NCI-H2107 treated with DMSO at 0.1 percent for 48 hours (cell line): ENCODE results near the gene CNTNAP1.
"Not testable (repeated sequence)": the region's sequence is repeated elsewhere in the genome, so short reads cannot be mapped to it uniquely, and the experiment has no call there.

Experiments
- DNase-seq: peaks from one replicate; lab custom pipeline; 2025; ENCODE audit not compliant: unreplicated experiment; lab: John Stamatoyannopoulos, UW

Gene CNTNAP1

GRCh38 chr17:42681976-42682721 is at the start of gene CNTNAP1:
TSS of gene CNTNAP1 (plus strand) at chr17:42682531. CDS start at chr17:42682830, 299 bp downstream.
- DNase-seq = peak; percentile 30

GRCh38 chr17:42632949-42633444 is 49.3 kb upstream of the CNTNAP1 start:
- DNase-seq = no peak

GRCh38 chr17:42639525-42640113 is 42.7 kb upstream of the CNTNAP1 start:
- DNase-seq = no peak

GRCh38 chr17:42640121-42640520 is 42.2 kb upstream of the CNTNAP1 start:
- DNase-seq = no peak

- no peak for DNase-seq
Measured at GRCh38 chr17:42642336-42642735, 40.0 kb upstream of the CNTNAP1 start.

- no peak for DNase-seq
Measured at GRCh38 chr17:42647778-42648177, 34.6 kb upstream of the CNTNAP1 start.

GRCh38 chr17:42651392-42651791 is 30.9 kb upstream of the CNTNAP1 start:
- DNase-seq = no peak

- DNase-seq = no peak
Measured at GRCh38 chr17:42653179-42654124, 28.9 kb upstream of the CNTNAP1 start.

GRCh38 chr17:42655528-42655927 is 26.8 kb upstream of the CNTNAP1 start:
- no peak for DNase-seq

- DNase-seq = no peak
Measured at GRCh38 chr17:42657824-42658588, 24.3 kb upstream of the CNTNAP1 start.

- peak; percentile 88 for DNase-seq
Measured at GRCh38 chr17:42659079-42659931, 23.0 kb upstream of the CNTNAP1 start, which contains the start of gene TUBG2. TSS of gene TUBG2 (plus strand) at chr17:42659284. CDS start at chr17:42659504, 220 bp downstream.

GRCh38 chr17:42659932-42660274 is 22.4 kb upstream of the CNTNAP1 start:
- DNase-seq = not testable (repeated sequence)

GRCh38 chr17:42660692-42661345 is 21.5 kb upstream of the CNTNAP1 start:
- DNase-seq = no peak

GRCh38 chr17:42665581-42666001 is 16.7 kb upstream of the CNTNAP1 start:
- no peak for DNase-seq

- not testable (repeated sequence) for DNase-seq
Measured at GRCh38 chr17:42666126-42666525, 16.2 kb upstream of the CNTNAP1 start.

GRCh38 chr17:42667088-42667951 is 15.0 kb upstream of the CNTNAP1 start:
- no peak for DNase-seq

GRCh38 chr17:42669705-42669976 is 12.7 kb upstream of the CNTNAP1 start:
- DNase-seq = no peak

- no peak for DNase-seq
Measured at GRCh38 chr17:42669977-42670788, 12.1 kb upstream of the CNTNAP1 start.
